KMS-11 (cell line): ENCODE measurements around the gene GNAO1.

Experiments used
- H2AFZ ChIP-seq: fragments of 200-600 bp; sonication (generic); 2 replicates; pipeline ENCODE4 v1.6.1; 2016; ENCODE audit warnings: antibody characterized with exemption, mixed run types, low read depth
- H3K27ac ChIP-seq: fragments of 200-600 bp; sonication (generic); 2 replicates; pipeline ENCODE4 v1.6.1; 2016; ENCODE audit warnings: mild to moderate bottlenecking, mixed run types
- H3K27me3 ChIP-seq: fragments of 200-600 bp; sonication (generic); 2 replicates; pipeline ENCODE4 v1.6.1; 2017; ENCODE audit warnings: mild to moderate bottlenecking, low read depth, mixed run types, moderate library complexity; ENCODE audit not compliant: insufficient read depth
- H3K36me3 ChIP-seq: fragments of 200-600 bp; sonication (generic); 2 replicates; pipeline ENCODE4 v1.6.1; 2017; ENCODE audit warnings: mild to moderate bottlenecking, mixed run types; ENCODE audit not compliant: insufficient read depth
- H3K4me1 ChIP-seq: fragments of 200-600 bp; sonication (generic); 2 replicates; pipeline ENCODE4 v1.6.1; 2016; ENCODE audit warnings: mild to moderate bottlenecking, low read depth, mixed run types; ENCODE audit not compliant: poor library complexity, severe bottlenecking
- H3K4me2 ChIP-seq: fragments of 200-600 bp; sonication (generic); 2 replicates; pipeline ENCODE4 v1.7.0; 2016; ENCODE audit warnings: mild to moderate bottlenecking, mixed run types
- H3K4me3 ChIP-seq: fragments of 200-600 bp; sonication (generic); IDR thresholded peaks from 2 replicates; pipeline ENCODE4 v1.6.1; 2017; ENCODE audit warnings: low read depth, low read length, mixed read lengths; ENCODE audit not compliant: insufficient read depth
- H3K79me2 ChIP-seq: fragments of 200-600 bp; sonication (generic); 2 replicates; pipeline ENCODE4 v1.6.1; 2016; ENCODE audit warnings: low read depth, mixed run types; ENCODE audit not compliant: insufficient read depth
- H3K9ac ChIP-seq: fragments of 200-600 bp; sonication (generic); 2 replicates; pipeline ENCODE4 v1.6.1; 2016; ENCODE audit warnings: mild to moderate bottlenecking, mixed run types
- H4K20me1 ChIP-seq: fragments of 200-600 bp; sonication (generic); 2 replicates; pipeline ENCODE4 v1.6.1; 2016; ENCODE audit warnings: mild to moderate bottlenecking, mixed run types; ENCODE audit not compliant: insufficient read depth
- TF ChIP-seq, protein P1 (sequence below): fragments of 200-600 bp; sonication (generic); conservative IDR thresholded peaks from 2 replicates; pipeline ENCODE4 v1.6.1; 2017; ENCODE audit warnings: low read depth, mild to moderate bottlenecking, antibody characterized with exemption, low read length, moderate library complexity, mixed read lengths

Gene GNAO1

GRCh38 chr16:56267888-56268287, 76.6 kb downstream of the GNAO1 start:
- Histone ChIP-seq H4K20me1 (no peaks in the 10 kb centered on the region), H3K4me1 (no peaks in the 10 kb centered on the region), H3K4me2 (no peak overlapping the region), H3K9ac (no peak overlapping the region), H3K4me3 (no peak overlapping the region), H2AFZ (no peak overlapping the region), H3K27me3 (no peaks in the 10 kb centered on the region), H3K27ac (no peak overlapping the region), H3K79me2 (no peaks in the 10 kb centered on the region), H3K36me3 (no peaks in the 10 kb centered on the region)
- TF ChIP-seq, protein P1, sequence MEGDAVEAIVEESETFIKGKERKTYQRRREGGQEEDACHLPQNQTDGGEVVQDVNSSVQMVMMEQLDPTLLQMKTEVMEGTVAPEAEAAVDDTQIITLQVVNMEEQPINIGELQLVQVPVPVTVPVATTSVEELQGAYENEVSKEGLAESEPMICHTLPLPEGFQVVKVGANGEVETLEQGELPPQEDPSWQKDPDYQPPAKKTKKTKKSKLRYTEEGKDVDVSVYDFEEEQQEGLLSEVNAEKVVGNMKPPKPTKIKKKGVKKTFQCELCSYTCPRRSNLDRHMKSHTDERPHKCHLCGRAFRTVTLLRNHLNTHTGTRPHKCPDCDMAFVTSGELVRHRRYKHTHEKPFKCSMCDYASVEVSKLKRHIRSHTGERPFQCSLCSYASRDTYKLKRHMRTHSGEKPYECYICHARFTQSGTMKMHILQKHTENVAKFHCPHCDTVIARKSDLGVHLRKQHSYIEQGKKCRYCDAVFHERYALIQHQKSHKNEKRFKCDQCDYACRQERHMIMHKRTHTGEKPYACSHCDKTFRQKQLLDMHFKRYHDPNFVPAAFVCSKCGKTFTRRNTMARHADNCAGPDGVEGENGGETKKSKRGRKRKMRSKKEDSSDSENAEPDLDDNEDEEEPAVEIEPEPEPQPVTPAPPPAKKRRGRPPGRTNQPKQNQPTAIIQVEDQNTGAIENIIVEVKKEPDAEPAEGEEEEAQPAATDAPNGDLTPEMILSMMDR, result no peak

DNA sequence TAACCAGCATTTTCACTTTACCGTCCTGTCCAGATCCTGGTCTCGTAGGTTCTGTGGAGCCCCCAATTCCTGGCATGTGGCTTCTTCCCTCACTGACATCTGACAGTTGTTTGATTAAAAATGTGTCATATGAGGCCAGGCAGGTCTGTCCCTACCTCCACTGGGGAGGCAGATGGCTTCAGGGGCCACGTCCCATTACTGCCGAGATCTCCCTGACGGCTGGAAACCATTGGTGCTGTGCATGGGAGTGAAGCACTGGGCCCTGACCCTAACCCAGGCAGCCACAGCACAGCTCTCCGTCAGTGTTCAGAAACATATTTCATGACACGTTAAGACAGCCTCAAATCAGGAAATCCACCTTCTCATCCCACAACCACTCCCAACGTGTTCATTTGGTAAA, 77.5 kb downstream of the GNAO1 start:
- H3K79me2 ChIP-seq, result no peaks in the 10 kb centered on the region
- H3K4me2 ChIP-seq, result no peak overlapping the region
- no peaks in the 10 kb centered on the region for H3K4me1 ChIP-seq

GRCh38 chr16:56269281-56269680, 78.0 kb downstream of the GNAO1 start:
- H2AFZ ChIP-seq, result no peak overlapping the region
- H3K9ac ChIP-seq, result no peak overlapping the region
- H3K79me2 ChIP-seq, result no peaks in the 10 kb centered on the region
- H3K36me3 ChIP-seq, result no peaks in the 10 kb centered on the region
- H3K4me3 ChIP-seq, result no peak overlapping the region
- H4K20me1 ChIP-seq, result no peaks in the 10 kb centered on the region
- TF ChIP-seq, protein P1, result no peak
- no peaks in the 10 kb centered on the region for H3K4me1 ChIP-seq
- no peak overlapping the region for H3K4me2 ChIP-seq
- no peaks in the 10 kb centered on the region for H3K27me3 ChIP-seq
- no peak overlapping the region for H3K27ac ChIP-seq

More for the DNA sequence above, 77.5 kb downstream of the GNAO1 start:
- no peak overlapping the region for H3K9ac ChIP-seq
- no peaks in the 10 kb centered on the region for H3K36me3 ChIP-seq
- no peak overlapping the region for H3K27ac ChIP-seq
- TF ChIP-seq, protein P1, result no peak
- H2AFZ ChIP-seq, result no peak overlapping the region
- no peaks in the 10 kb centered on the region for H3K27me3 ChIP-seq
- H3K4me3 ChIP-seq, result no peak overlapping the region
- H4K20me1 ChIP-seq, result no peaks in the 10 kb centered on the region

DNA sequence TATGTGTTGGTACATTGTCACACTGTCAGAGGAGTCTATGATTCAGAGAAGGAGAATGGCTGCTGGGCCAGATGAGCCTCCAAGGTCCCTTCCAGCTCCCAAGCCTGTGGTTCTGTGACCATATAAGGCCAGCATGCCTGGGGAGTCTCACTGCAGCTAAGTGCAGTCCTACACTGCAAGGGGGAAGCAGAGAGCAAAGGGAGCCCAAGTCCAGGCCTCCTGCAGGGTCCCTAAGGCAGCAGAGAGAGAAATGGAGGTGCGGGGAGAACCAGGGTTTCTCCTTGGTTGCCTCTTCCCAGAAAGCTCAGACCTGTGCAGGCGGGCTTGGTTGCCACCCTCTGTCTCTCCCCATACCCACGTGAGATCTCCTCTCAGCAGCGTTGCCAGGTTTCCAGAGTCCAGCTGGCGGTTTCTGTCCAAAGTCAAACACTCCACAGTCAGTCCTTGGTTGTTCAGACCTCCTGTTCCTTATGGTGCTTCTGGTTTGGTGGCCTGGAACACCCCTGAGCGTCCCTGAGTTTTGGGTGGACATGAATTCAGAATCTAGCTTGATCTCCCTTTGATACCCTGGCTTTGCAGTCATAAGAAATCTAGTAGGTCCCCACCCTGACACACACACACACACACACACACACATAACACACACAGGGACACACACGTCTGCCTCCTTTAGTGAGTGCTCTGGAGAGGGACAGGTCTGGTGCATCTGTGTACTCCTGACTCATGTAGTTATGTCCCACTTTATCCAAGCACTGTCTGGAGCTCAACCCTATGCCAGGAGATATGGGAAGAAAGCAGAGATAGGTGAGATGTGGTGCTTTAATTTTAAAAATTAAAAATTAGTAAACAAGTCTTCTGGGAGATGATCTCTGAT, 78.8 kb downstream of the GNAO1 start:
- Histone ChIP-seq H3K9ac (no peak overlapping the region), H3K27me3 (no peaks in the 10 kb centered on the region), H3K27ac (no peak overlapping the region), H4K20me1 (no peaks in the 10 kb centered on the region), H3K4me3 (no peak overlapping the region), H2AFZ (no peak overlapping the region), H3K4me1 (no peaks in the 10 kb centered on the region), H3K4me2 (no peak overlapping the region), H3K79me2 (no peaks in the 10 kb centered on the region), H3K36me3 (no peaks in the 10 kb centered on the region)
- TF ChIP-seq, protein P1, result no peak
